ENCODE results near the gene TMEM79. TPM values are rescaled to one million over a fixed set of nuclear protein-coding genes. Genes with fewer than 3 reads are reported as not detected.
A peak's percentile ranks its signal among the peaks of the same experiment; 100 is the strongest.

TMEM79 gene
- total RNA-seq, 1 experiment from 2014 or later, result 10.4 TPM

- no TSS peak for BruUV-seq (replicated peaks)
- Histone ChIP-seq H3K36me3 (ENCODE audit: low read depth) (peaks cover 20% of the 10 kb centered on the region), H3K4me2 (no peak overlapping the region), H3K27me3 (ENCODE audit: insufficient read depth, low read depth) (no peaks in the 10 kb centered on the region), H3K79me2 (ENCODE audit: low read depth) (peaks cover 65% of the 10 kb centered on the region), H3K9me3 (ENCODE audit: insufficient read depth, low read depth) (no peaks in the 10 kb centered on the region), H3K27ac (no peak overlapping the region), H2AFZ (no peak overlapping the region), H3K9me2 (ENCODE audit: insufficient read depth) (no peaks in the 10 kb centered on the region), H3K4me1 (replicated peaks; ENCODE audit: insufficient read depth) (peaks cover 25% of the 10 kb centered on the region), H3K4me3 (no peak overlapping the region), H4K20me1 (ENCODE audit: insufficient read depth) (peaks cover 19% of the 10 kb centered on the region), H3F3A (ENCODE audit: insufficient read depth, low read depth) (peaks cover 39% of the 10 kb centered on the region; the same call in 1 of the 2 replicates)
- TF ChIP-seq, protein P1, sequence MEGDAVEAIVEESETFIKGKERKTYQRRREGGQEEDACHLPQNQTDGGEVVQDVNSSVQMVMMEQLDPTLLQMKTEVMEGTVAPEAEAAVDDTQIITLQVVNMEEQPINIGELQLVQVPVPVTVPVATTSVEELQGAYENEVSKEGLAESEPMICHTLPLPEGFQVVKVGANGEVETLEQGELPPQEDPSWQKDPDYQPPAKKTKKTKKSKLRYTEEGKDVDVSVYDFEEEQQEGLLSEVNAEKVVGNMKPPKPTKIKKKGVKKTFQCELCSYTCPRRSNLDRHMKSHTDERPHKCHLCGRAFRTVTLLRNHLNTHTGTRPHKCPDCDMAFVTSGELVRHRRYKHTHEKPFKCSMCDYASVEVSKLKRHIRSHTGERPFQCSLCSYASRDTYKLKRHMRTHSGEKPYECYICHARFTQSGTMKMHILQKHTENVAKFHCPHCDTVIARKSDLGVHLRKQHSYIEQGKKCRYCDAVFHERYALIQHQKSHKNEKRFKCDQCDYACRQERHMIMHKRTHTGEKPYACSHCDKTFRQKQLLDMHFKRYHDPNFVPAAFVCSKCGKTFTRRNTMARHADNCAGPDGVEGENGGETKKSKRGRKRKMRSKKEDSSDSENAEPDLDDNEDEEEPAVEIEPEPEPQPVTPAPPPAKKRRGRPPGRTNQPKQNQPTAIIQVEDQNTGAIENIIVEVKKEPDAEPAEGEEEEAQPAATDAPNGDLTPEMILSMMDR (conservative IDR thresholded peaks at IDR 0.05), result no peak
- no peak for TF ChIP-seq EZH2 (IDR thresholded peaks at IDR 0.05; ENCODE audit: low read depth)
- ChIA-PET POLR2A (ENCODE audit: unreplicated experiment) (no interaction called here), CTCF (no interaction called here)
- intact Hi-C loops (cut with micrococcal nuclease; ENCODE audit: unreplicated experiment), result loop anchor here (5.0 kb wide), 1 partner anchor 303 kb away; the partner anchor contains the start of gene ARHGEF2
- no peak for DNase-seq
These were observed 4.3 kb upstream of the TMEM79 start for GRCh38 chr1:156279837-156280236.

- no TSS peak for BruUV-seq (replicated peaks)
- peaks cover 16% of the 10 kb centered on the region for H4K20me1 ChIP-seq (ENCODE audit: insufficient read depth)
- TF ChIP-seq, protein P1 (conservative IDR thresholded peaks at IDR 0.05), result no peak
- no peak for TF ChIP-seq EZH2 (IDR thresholded peaks at IDR 0.05; ENCODE audit: low read depth)
- ChIA-PET CTCF (no interaction called here), POLR2A (ENCODE audit: unreplicated experiment) (interaction anchor here (0.9 kb wide), 1 partner anchor 867 kb away, joined by 6 read pairs; no protein-coding TSS in a partner anchor)
- H3K27ac ChIP-seq, result no peak overlapping the region; the same call in 1 of the 2 replicates
- peaks cover 31% of the 10 kb centered on the region; the same call in 1 of the 2 replicates for H3F3A ChIP-seq (ENCODE audit: insufficient read depth, low read depth)
- peak overlapping the region; percentile 96 for H3K4me2 ChIP-seq
- H3K27me3 ChIP-seq (ENCODE audit: insufficient read depth, low read depth), result no peaks in the 10 kb centered on the region
- peak overlapping the region; percentile 97 for H3K4me3 ChIP-seq
- DNase-seq, result no peak
- 0 out of 2 replicates have a peak overlapping the region, but pooled peaks have one; percentile 83 for H2AFZ ChIP-seq
- no peaks in the 10 kb centered on the region for H3K9me2 ChIP-seq (ENCODE audit: insufficient read depth)
- intact Hi-C loops (cut with micrococcal nuclease; ENCODE audit: unreplicated experiment), result loop anchor here (5.0 kb wide), 1 partner anchor 304 kb away; the partner anchor contains the start of gene ARHGEF2
- H3K4me1 ChIP-seq (replicated peaks; ENCODE audit: insufficient read depth), result peaks cover 30% of the 10 kb centered on the region
- peaks cover 20% of the 10 kb centered on the region for H3K36me3 ChIP-seq (ENCODE audit: low read depth)
- H3K79me2 ChIP-seq (ENCODE audit: low read depth), result peaks cover 74% of the 10 kb centered on the region
- no peaks in the 10 kb centered on the region for H3K9me3 ChIP-seq (ENCODE audit: insufficient read depth, low read depth)
These were observed 2.8 kb upstream of the TMEM79 start for GRCh38 chr1:156281281-156281680.

DNA sequence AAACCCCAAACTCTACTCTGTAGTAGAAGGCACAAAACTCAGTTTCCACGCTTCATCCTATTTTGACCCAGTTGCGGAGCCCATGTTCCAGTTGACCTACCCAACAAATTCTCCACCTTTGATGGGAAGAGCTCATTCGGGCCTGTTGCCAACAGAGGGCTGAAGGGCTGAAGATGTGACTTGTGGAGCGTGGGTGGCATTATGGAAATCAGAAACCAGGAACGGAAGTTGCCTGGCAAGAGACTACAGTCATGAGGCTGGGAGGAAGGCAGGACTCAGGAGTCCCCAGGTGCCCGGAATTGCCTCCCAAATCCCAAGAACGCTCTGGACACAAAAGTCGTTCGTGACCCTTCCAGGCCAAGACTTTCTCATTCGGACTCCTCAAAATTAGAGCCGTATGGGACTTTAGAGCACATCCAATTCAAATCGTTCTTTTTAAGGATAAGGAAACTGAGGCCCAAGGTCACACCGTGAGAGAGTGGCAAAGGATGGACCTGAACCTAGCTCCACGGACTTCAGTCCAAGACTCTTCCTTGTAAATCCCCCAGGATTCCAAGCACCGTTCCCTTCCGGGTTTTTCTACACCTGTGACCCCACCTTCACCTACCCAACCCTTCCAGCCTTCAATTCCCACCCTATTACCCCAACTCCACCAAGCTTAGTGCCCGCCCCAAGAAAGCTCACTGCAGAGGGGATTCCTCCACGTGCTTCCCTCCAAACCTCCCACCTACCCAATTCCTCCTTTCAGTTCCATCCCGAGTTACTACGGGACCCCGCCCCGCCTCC is 2.2 kb upstream of the TMEM79 start:
- TF ChIP-seq EZH2 (IDR thresholded peaks at IDR 0.05; ENCODE audit: low read depth), result no peak
- TF ChIP-seq, protein P1 (conservative IDR thresholded peaks at IDR 0.05), result no peak
- DNase-seq, result peak in 1 of 2 experiments; percentile 67

More for the DNA sequence above, 2.2 kb upstream of the TMEM79 start:
- CTCF ChIA-PET, result interaction anchor here (1.0 kb wide), 1 partner anchor 8 kb away, joined by 3 read pairs; no protein-coding TSS in a partner anchor
- Histone ChIP-seq H3K27me3 (ENCODE audit: insufficient read depth, low read depth) (no peaks in the 10 kb centered on the region), H2AFZ (peak overlapping the region; percentile 83), H3K79me2 (ENCODE audit: low read depth) (peaks cover 74% of the 10 kb centered on the region), H3K27ac (peak overlapping the region; percentile 85), H3K4me3 (peak overlapping the region; percentile 97), H3K9me2 (ENCODE audit: insufficient read depth) (no peaks in the 10 kb centered on the region), H3K4me1 (replicated peaks; ENCODE audit: insufficient read depth) (peaks cover 30% of the 10 kb centered on the region), H3K9me3 (ENCODE audit: insufficient read depth, low read depth) (no peaks in the 10 kb centered on the region), H3K36me3 (ENCODE audit: low read depth) (peaks cover 19% of the 10 kb centered on the region), H3F3A (ENCODE audit: insufficient read depth, low read depth) (peaks cover 30% of the 10 kb centered on the region; the same call in 1 of the 2 replicates), H4K20me1 (ENCODE audit: insufficient read depth) (peaks cover 16% of the 10 kb centered on the region), H3K4me2 (peak overlapping the region; percentile 96)
- intact Hi-C loops (cut with micrococcal nuclease; ENCODE audit: unreplicated experiment), result loop anchor here (1.0 to 5.0 kb wide), 2 partner anchors 228 to 305 kb away; partner anchors contain the start of genes ARHGEF2 and LAMTOR2
- BruUV-seq (replicated peaks), result TSS peak; percentile 55
- POLR2A ChIA-PET (ENCODE audit: unreplicated experiment), result interaction anchor here (0.5 to 0.9 kb wide), 5 partner anchors 80 to 867 kb away, joined by 3 to 25 read pairs (median 6); no protein-coding TSS in a partner anchor
